Measurements from ENCODE around the gene MLXIP. TPM values are rescaled to one million over a fixed set of nuclear protein-coding genes. Genes with fewer than 3 reads are reported as not detected.

Gene MLXIP
- total RNA-seq, 1 donor from 2014 or later: 68.4 TPM

- no peak for DNase-seq (ENCODE audit: low spot score)
Observed at GRCh38 chr12:122123761-122124145, 45.2 kb downstream of the MLXIP start.

- DNase-seq (ENCODE audit: low spot score): no peak
Observed at GRCh38 chr12:122124370-122124769, 45.8 kb downstream of the MLXIP start.

GRCh38 chr12:122125452-122126341, 47.1 kb downstream of the MLXIP start:
- DNase-seq (ENCODE audit: low spot score): no peak

- DNase-seq (ENCODE audit: low spot score): no peak
Observed at GRCh38 chr12:122126342-122126635, 47.7 kb downstream of the MLXIP start.

GRCh38 chr12:122126713-122127597, 48.4 kb downstream of the MLXIP start:
- no peak for DNase-seq (ENCODE audit: low spot score)

GRCh38 chr12:122127839-122128238, 49.3 kb downstream of the MLXIP start:
- no peak for DNase-seq (ENCODE audit: low spot score)

GRCh38 chr12:122128481-122128880, 49.9 kb downstream of the MLXIP start:
- no peak for DNase-seq (ENCODE audit: low spot score)

GRCh38 chr12:122129131-122129530, 50.6 kb downstream of the MLXIP start:
- no peak for DNase-seq (ENCODE audit: low spot score)

GRCh38 chr12:122130150-122130549, 51.6 kb downstream of the MLXIP start:
- DNase-seq (ENCODE audit: low spot score): no peak

GRCh38 chr12:122133192-122133950, 54.8 kb downstream of the MLXIP start:
- DNase-seq (ENCODE audit: low spot score): no peak

- no peak for DNase-seq (ENCODE audit: low spot score)
Observed at GRCh38 chr12:122135437-122136031, 57.0 kb downstream of the MLXIP start.

GRCh38 chr12:122137229-122137628, 58.7 kb downstream of the MLXIP start:
- no peak for DNase-seq (ENCODE audit: low spot score)

- no peak for DNase-seq (ENCODE audit: low spot score)
Observed at GRCh38 chr12:122137681-122138080, 59.1 kb downstream of the MLXIP start.

GRCh38 chr12:122138181-122138580, 59.6 kb downstream of the MLXIP start:
- no peak for DNase-seq (ENCODE audit: low spot score)

- no peak for DNase-seq (ENCODE audit: low spot score)
Observed at GRCh38 chr12:122138616-122139015, 60.1 kb downstream of the MLXIP start.

- no peak for DNase-seq (ENCODE audit: low spot score)
Observed at GRCh38 chr12:122139266-122139665, 60.7 kb downstream of the MLXIP start.

GRCh38 chr12:122139941-122140340, 61.4 kb downstream of the MLXIP start:
- DNase-seq (ENCODE audit: low spot score): no peak

GRCh38 chr12:122140467-122141257, 62.1 kb downstream of the MLXIP start:
- DNase-seq (ENCODE audit: low spot score): no peak

GRCh38 chr12:122141911-122142725, 63.6 kb downstream of the MLXIP start:
- DNase-seq (ENCODE audit: low spot score): no peak

Data from mesenteric fat pad (tissue), 1 donor.